Skeletal muscle cell (primary cell): ENCODE results near the gene MED12L.

Experiments
- DNase-seq: peaks from one replicate; pipeline ENCODE4 v3.0.0-alpha.2; 2010; ENCODE audit warnings: low read depth
- H3K4me3 ChIP-seq: 2 replicates; pipeline ENCODE4 v1.5.1; 2011; ENCODE audit warnings: low read depth, mild to moderate bottlenecking, control low read depth, low read length, moderate library complexity

MED12L gene

GRCh38 chr3:151305775-151306151 lies 220.3 kb downstream of the MED12L start:
- no peak for DNase-seq
- H3K4me3 ChIP-seq = no peak overlapping the region

GRCh38 chr3:151306168-151306810 lies 220.8 kb downstream of the MED12L start:
- DNase-seq = no peak
- H3K4me3 ChIP-seq = no peak overlapping the region

GRCh38 chr3:151307131-151307530 lies 221.7 kb downstream of the MED12L start:
- H3K4me3 ChIP-seq = no peak overlapping the region
- DNase-seq = no peak

GRCh38 chr3:151307583-151308488 lies 222.4 kb downstream of the MED12L start:
- no peak for DNase-seq

GRCh38 chr3:151309566-151309965 lies 224.1 kb downstream of the MED12L start:
- DNase-seq = no peak

More at GRCh38 chr3:151307583-151308488, 222.4 kb downstream of the MED12L start:
- H3K4me3 ChIP-seq = no peak overlapping the region

GRCh38 chr3:151312972-151313371 lies 227.5 kb downstream of the MED12L start:
- H3K4me3 ChIP-seq = no peak overlapping the region
- DNase-seq = no peak

More at GRCh38 chr3:151309566-151309965, 224.1 kb downstream of the MED12L start:
- H3K4me3 ChIP-seq = no peak overlapping the region

GRCh38 chr3:151314137-151314536 lies 228.7 kb downstream of the MED12L start:
- no peak for DNase-seq

GRCh38 chr3:151314593-151314992 lies 229.1 kb downstream of the MED12L start:
- no peak for DNase-seq
- H3K4me3 ChIP-seq = no peak overlapping the region

More at GRCh38 chr3:151314137-151314536, 228.7 kb downstream of the MED12L start:
- no peak overlapping the region for H3K4me3 ChIP-seq

GRCh38 chr3:151315136-151315535 lies 229.7 kb downstream of the MED12L start:
- no peak overlapping the region for H3K4me3 ChIP-seq
- DNase-seq = no peak

- H3K4me3 ChIP-seq = no peak overlapping the region
- DNase-seq = no peak
These were observed 230.4 kb downstream of the MED12L start for GRCh38 chr3:151315846-151316245.

GRCh38 chr3:151316267-151316991 lies 231.0 kb downstream of the MED12L start, which contains the start of gene GPR87:
GPR87 (minus strand) TSS chr3:151316820; CDS start chr3:151300100, 16,720 bp downstream.
- no peak within 1 kb of the TSS for H3K4me3 ChIP-seq
- no peak for DNase-seq

- no peak for DNase-seq
- no peak overlapping the region for H3K4me3 ChIP-seq
These were observed 232.8 kb downstream of the MED12L start for GRCh38 chr3:151318313-151318712.

GRCh38 chr3:151318991-151319390 lies 233.5 kb downstream of the MED12L start:
- DNase-seq = no peak
- H3K4me3 ChIP-seq = no peak overlapping the region

GRCh38 chr3:151319628-151320027 lies 234.2 kb downstream of the MED12L start:
- no peak for DNase-seq
- H3K4me3 ChIP-seq = no peak overlapping the region

GRCh38 chr3:151320131-151320530 lies 234.7 kb downstream of the MED12L start:
- H3K4me3 ChIP-seq = no peak overlapping the region
- no peak for DNase-seq

- no peak overlapping the region for H3K4me3 ChIP-seq
- no peak for DNase-seq
These were observed 236.1 kb downstream of the MED12L start for GRCh38 chr3:151321526-151321925.

- no peak overlapping the region for H3K4me3 ChIP-seq
- DNase-seq = no peak
These were observed 237.0 kb downstream of the MED12L start for GRCh38 chr3:151322511-151322910.

- no peak for DNase-seq
- no peak overlapping the region for H3K4me3 ChIP-seq
These were observed 242.2 kb downstream of the MED12L start for GRCh38 chr3:151327571-151328198.

GRCh38 chr3:151328298-151328995 lies 243.0 kb downstream of the MED12L start:
- no peak for DNase-seq
- H3K4me3 ChIP-seq = no peak overlapping the region
